CD4-positive, alpha-beta T cell treated with Interleukin-12 subunit alpha and Interleukin-12 subunit beta, for 1 hour (primary cell): Measurements from ENCODE around the gene AKR7A3.
"Not testable (repeated sequence)": the region's sequence is repeated elsewhere in the genome, so short reads cannot be mapped to it uniquely, and the experiment has no call there.

ENCODE experiments used
- DNase-seq: peaks from one replicate; pipeline ENCODE4 v3.0.0-alpha.2; 2020

AKR7A3 gene

GRCh38 chr1:19317126-19317910 is 28.7 kb upstream of the AKR7A3 start:
- no peak for DNase-seq

- no peak for DNase-seq
Measured at GRCh38 chr1:19315378-19316198, 27.0 kb upstream of the AKR7A3 start.

GRCh38 chr1:19313961-19314882 is 25.7 kb upstream of the AKR7A3 start:
- DNase-seq = no peak

GRCh38 chr1:19313636-19313959 is 25.0 kb upstream of the AKR7A3 start:
- no peak for DNase-seq

GRCh38 chr1:19312782-19313635 is 24.4 kb upstream of the AKR7A3 start:
- peak; percentile 22 for DNase-seq

- DNase-seq = peak; percentile 94
Measured at GRCh38 chr1:19311931-19312781, 23.6 kb upstream of the AKR7A3 start, which contains the start of the genes AKR7A2 and SLC66A1. Gene AKR7A2 (minus strand): TSS chr1:19312144. CDS start chr1:19312124, 20 bp downstream. Gene SLC66A1 (plus strand): TSS chr1:19312326. CDS start chr1:19317678, 5,352 bp downstream.

GRCh38 chr1:19311503-19311930 is 22.9 kb upstream of the AKR7A3 start:
- DNase-seq = peak; percentile 12

GRCh38 chr1:19310720-19311502 is 22.3 kb upstream of the AKR7A3 start:
- DNase-seq = no peak

- DNase-seq = no peak
Measured at GRCh38 chr1:19310061-19310460, 21.5 kb upstream of the AKR7A3 start.

GRCh38 chr1:19309123-19309813 is 20.7 kb upstream of the AKR7A3 start:
- no peak for DNase-seq

GRCh38 chr1:19308509-19308907 is 19.9 kb upstream of the AKR7A3 start:
- no peak for DNase-seq

- DNase-seq = no peak
Measured at GRCh38 chr1:19307794-19308508, 19.4 kb upstream of the AKR7A3 start.

GRCh38 chr1:19306941-19307340 is 18.4 kb upstream of the AKR7A3 start:
- no peak for DNase-seq

GRCh38 chr1:19305880-19306279 is 17.3 kb upstream of the AKR7A3 start:
- no peak for DNase-seq

GRCh38 chr1:19304081-19304480 is 15.5 kb upstream of the AKR7A3 start:
- DNase-seq = not testable (repeated sequence)

- no peak for DNase-seq
Measured at GRCh38 chr1:19300211-19300610, 11.6 kb upstream of the AKR7A3 start.

- DNase-seq = no peak
Measured at GRCh38 chr1:19294638-19295037, 6.1 kb upstream of the AKR7A3 start.

- no peak for DNase-seq
Measured at GRCh38 chr1:19289244-19289643, 674 bp upstream of the AKR7A3 start.
